ENCODE results near the gene SLC9B2. TPM values are rescaled to one million over a fixed set of nuclear protein-coding genes. Genes with fewer than 3 reads are reported as not detected.
A peak's percentile ranks its signal among the peaks of the same experiment; 100 is the strongest.

The SLC9B2 gene
- total and polyA plus RNA-seq, 7 experiments from 2014 or later, result 12.7 to 26.3 (median 17.1) TPM

GRCh38 chr4:103105558-103106356 lies 29.2 kb upstream of the SLC9B2 start:
- POLR2A ChIA-PET, result no interaction called here
- peaks cover 0 to 13% (median 0%) of the 10 kb centered on the region in 5 donors for H3K36me3 Mint-ChIP-seq
- no peaks in the 10 kb centered on the region for H3K27me3 Mint-ChIP-seq
- H3K4me1 Mint-ChIP-seq, result peaks cover 0 to 4% (median 3%) of the 10 kb centered on the region in 7 donors
- no peaks in the 10 kb centered on the region for H3K9me3 Mint-ChIP-seq
- Histone ChIP-seq H3K4me1 (ENCODE audit: control insufficient read depth in 2 of 2, insufficient read depth in 2 of 2, low read length in 2 of 2) (no peaks in the 10 kb centered on the region), H3K36me3 (ENCODE audit: control insufficient read depth in 2 of 3, insufficient read depth in 3 of 3, low read length in 3 of 3) (no peaks in the 10 kb centered on the region), H3K4me3 (ENCODE audit: low read length) (no peak overlapping the region), H3K27me3 (ENCODE audit: control insufficient read depth in 2 of 2, insufficient read depth in 2 of 2, low read length in 2 of 2) (no peaks in the 10 kb centered on the region), H3K27ac (ENCODE audit: low read depth, low read length) (no peak overlapping the region), H3K9me3 (ENCODE audit: control insufficient read depth in 2 of 3, low read length in 3 of 3) (no peaks in the 10 kb centered on the region)
- H3K4me3 Mint-ChIP-seq, result no peak overlapping the region
- peak overlapping the region in 2 of 9 donors; percentile 12 to 67 for H3K27ac Mint-ChIP-seq
- CTCF ChIA-PET, result no interaction called here
- DNase-seq (no peak), ATAC-seq (no peak)
- intact Hi-C loops (cut with micrococcal nuclease), result no loop called here

GRCh38 chr4:103104886-103105285 lies 28.3 kb upstream of the SLC9B2 start:
- no peaks in the 10 kb centered on the region for H3K9me3 Mint-ChIP-seq
- no peaks in the 10 kb centered on the region for H3K27me3 Mint-ChIP-seq
- intact Hi-C loops (cut with micrococcal nuclease), result no loop called here
- POLR2A ChIA-PET, result no interaction called here
- no peak for DNase-seq
- H3K4me3 ChIP-seq (ENCODE audit: low read length), result no peak overlapping the region
- H3K36me3 ChIP-seq (ENCODE audit: control insufficient read depth in 2 of 3, insufficient read depth in 3 of 3, low read length in 3 of 3), result no peaks in the 10 kb centered on the region
- no peaks in the 10 kb centered on the region for H3K27me3 ChIP-seq (ENCODE audit: control insufficient read depth in 2 of 2, insufficient read depth in 2 of 2, low read length in 2 of 2)
- H3K9me3 ChIP-seq (ENCODE audit: control insufficient read depth in 2 of 3, low read length in 3 of 3), result no peaks in the 10 kb centered on the region
- H3K27ac ChIP-seq (ENCODE audit: low read depth, low read length), result no peak overlapping the region
- no peaks in the 10 kb centered on the region for H3K4me1 ChIP-seq (ENCODE audit: control insufficient read depth in 2 of 2, insufficient read depth in 2 of 2, low read length in 2 of 2)
- peaks cover 0 to 13% (median 0%) of the 10 kb centered on the region in 5 donors for H3K36me3 Mint-ChIP-seq
- peaks cover 0 to 5% (median 3%) of the 10 kb centered on the region in 7 donors for H3K4me1 Mint-ChIP-seq
- no peak for ATAC-seq
- CTCF ChIA-PET, result no interaction called here
- H3K4me3 Mint-ChIP-seq, result no peak overlapping the region
- no peak overlapping the region for H3K27ac Mint-ChIP-seq

- H3K27me3 Mint-ChIP-seq, result no peaks in the 10 kb centered on the region
- H3K27ac Mint-ChIP-seq, result no peak overlapping the region
- no peak overlapping the region for H3K4me3 Mint-ChIP-seq
- H3K36me3 Mint-ChIP-seq, result peaks cover 0 to 8% (median 0%) of the 10 kb centered on the region in 5 donors
- Histone ChIP-seq H3K4me3 (ENCODE audit: low read length) (no peak overlapping the region), H3K27ac (ENCODE audit: low read depth, low read length) (no peak overlapping the region), H3K4me1 (ENCODE audit: control insufficient read depth in 2 of 2, insufficient read depth in 2 of 2, low read length in 2 of 2) (peaks cover 4 to 11% of the 10 kb centered on the region in 2 donors), H3K9me3 (ENCODE audit: control insufficient read depth in 2 of 3, low read length in 3 of 3) (no peaks in the 10 kb centered on the region), H3K36me3 (ENCODE audit: control insufficient read depth in 2 of 3, insufficient read depth in 3 of 3, low read length in 3 of 3) (no peaks in the 10 kb centered on the region), H3K27me3 (ENCODE audit: control insufficient read depth in 2 of 2, insufficient read depth in 2 of 2, low read length in 2 of 2) (no peaks in the 10 kb centered on the region)
- DNase-seq (no peak), ATAC-seq (no peak)
- no peaks in the 10 kb centered on the region for H3K9me3 Mint-ChIP-seq
- H3K4me1 Mint-ChIP-seq, result peaks cover 22 to 42% (median 34%) of the 10 kb centered on the region in 7 donors
- ChIA-PET CTCF (interaction anchor here (0.8 to 2.8 kb wide), 3 partner anchors 9 to 451 kb away, joined by 3 to 17 read pairs (median 4); no protein-coding TSS in a partner anchor), POLR2A (interaction anchor here (0.9 to 2.1 kb wide), 3 partner anchors 24 to 1291 kb away, joined by 3 to 12 read pairs (median 4); partner anchors contain the start of gene SLC9B2)
- intact Hi-C loops (cut with micrococcal nuclease), result no loop called here
These were observed 24.1 kb upstream of the SLC9B2 start for GRCh38 chr4:103100691-103101090.

- H3K4me1 ChIP-seq (ENCODE audit: control insufficient read depth in 2 of 2, insufficient read depth in 2 of 2, low read length in 2 of 2), result peaks cover 4 to 11% of the 10 kb centered on the region in 2 donors
- intact Hi-C loops (cut with micrococcal nuclease), result loop anchor here (1.0 to 10.0 kb wide), 25 partner anchors 9 to 1935 kb away; partner anchors contain the start of genes CISD2 (in 2 of the 2), NFKB1 (in 2 of the 2), SLC39A8 (in 2 of the 2) and SLC9B1 (in 2 of the 2)
- Mint-ChIP-seq H3K27me3 (no peaks in the 10 kb centered on the region), H3K27ac (peak within 1 kb of the TSS; percentile 81 to 95 (median 92)), H3K4me3 (peak within 1 kb of the TSS; percentile 88 to 100 (median 94)), H3K4me1 (peaks cover 22 to 45% (median 34%) of the 10 kb centered on the region in 7 donors), H3K36me3 (peaks cover 0 to 12% (median 0%) of the 10 kb centered on the region in 5 donors), H3K9me3 (no peaks in the 10 kb centered on the region)
- DNase-seq (peak in 7 of 9 donors; percentile 72 to 86 (median 83)), ATAC-seq (peak; percentile 100)
- peak within 1 kb of the TSS; percentile 69 for H3K27ac ChIP-seq (ENCODE audit: low read depth, low read length)
- POLR2A ChIA-PET, result interaction anchor here (0.7 to 2.1 kb wide), 5 partner anchors 23 to 273 kb away, joined by 4 to 12 read pairs (median 4); partner anchors contain the start of genes SLC9B2 and UBE2D3
- CTCF ChIA-PET, result interaction anchor here (0.5 to 2.8 kb wide), 9 partner anchors 8 to 669 kb away, joined by 3 to 17 read pairs (median 3); no protein-coding TSS in a partner anchor
- peak within 1 kb of the TSS; percentile 62 for H3K4me3 ChIP-seq (ENCODE audit: low read length)
- H3K27me3 ChIP-seq (ENCODE audit: control insufficient read depth in 2 of 2, insufficient read depth in 2 of 2, low read length in 2 of 2), result no peaks in the 10 kb centered on the region
- H3K9me3 ChIP-seq (ENCODE audit: control insufficient read depth in 2 of 3, low read length in 3 of 3), result no peaks in the 10 kb centered on the region
- H3K36me3 ChIP-seq (ENCODE audit: control insufficient read depth in 2 of 3, insufficient read depth in 3 of 3, low read length in 3 of 3), result no peaks in the 10 kb centered on the region
These were observed 23.3 kb upstream of the SLC9B2 start, which contains the start of gene BDH2 for GRCh38 chr4:103099691-103100392. Gene BDH2, minus strand, starts transcription at chr4:103099834. Its CDS starts 3,580 bp downstream, at chr4:103096254.

GRCh38 chr4:103098756-103099440 lies 22.3 kb upstream of the SLC9B2 start:
- H3K36me3 ChIP-seq (ENCODE audit: control insufficient read depth in 2 of 3, insufficient read depth in 3 of 3, low read length in 3 of 3), result no peaks in the 10 kb centered on the region
- Mint-ChIP-seq H3K4me1 (peaks cover 22 to 45% (median 34%) of the 10 kb centered on the region in 7 donors), H3K9me3 (no peaks in the 10 kb centered on the region), H3K27me3 (no peaks in the 10 kb centered on the region), H3K4me3 (peak overlapping the region; percentile 88 to 100 (median 94)), H3K36me3 (peaks cover 0 to 16% (median 3%) of the 10 kb centered on the region in 5 donors), H3K27ac (peak overlapping the region; percentile 81 to 95 (median 92))
- peak overlapping the region; percentile 62 for H3K4me3 ChIP-seq (ENCODE audit: low read length)
- ChIA-PET CTCF (interaction anchor here (0.6 to 1.7 kb wide), 7 partner anchors 56 to 668 kb away, joined by 3 to 6 read pairs (median 3); no protein-coding TSS in a partner anchor), POLR2A (interaction anchor here (0.8 to 2.1 kb wide), 2 partner anchors 22 to 227 kb away, joined by 4 to 12 read pairs; partner anchors contain the start of gene SLC9B2)
- peaks cover 4 to 11% of the 10 kb centered on the region in 2 donors for H3K4me1 ChIP-seq (ENCODE audit: control insufficient read depth in 2 of 2, insufficient read depth in 2 of 2, low read length in 2 of 2)
- no peak for ATAC-seq
- H3K9me3 ChIP-seq (ENCODE audit: control insufficient read depth in 2 of 3, low read length in 3 of 3), result no peaks in the 10 kb centered on the region
- H3K27me3 ChIP-seq (ENCODE audit: control insufficient read depth in 2 of 2, insufficient read depth in 2 of 2, low read length in 2 of 2), result no peaks in the 10 kb centered on the region
- intact Hi-C loops (cut with micrococcal nuclease), result loop anchor here (1.0 to 10.0 kb wide), 25 partner anchors 8 to 1934 kb away; partner anchors contain the start of genes CISD2 (in 2 of the 2), NFKB1 (in 2 of the 2), SLC39A8 (in 2 of the 2) and SLC9B1 (in 2 of the 2)
- peak in 1 of 9 donors; percentile 2 for DNase-seq
- peak overlapping the region; percentile 69 for H3K27ac ChIP-seq (ENCODE audit: low read depth, low read length)
